Smooth muscle cell (in vitro differentiated cells): ENCODE measurements around the gene SCGB1C1. TPM values are rescaled to one million over a fixed set of nuclear protein-coding genes. Genes with fewer than 3 reads are reported as not detected.

Source experiments
- DNase-seq: peaks from one replicate; lab custom pipeline; 2025; ENCODE audit not compliant: unreplicated experiment; lab: John Stamatoyannopoulos, UW
- H2AFZ ChIP-seq: fragments of 200-600 bp; sonication (generic); 2 replicates; pipeline ENCODE4 v1.6.0; 2016; ENCODE audit warnings: antibody characterized with exemption, low read depth, mild to moderate bottlenecking
- H3F3A ChIP-seq: fragments of 200-600 bp; sonication (generic); 2 replicates; pipeline ENCODE4 v1.6.0; 2017; ENCODE audit warnings: antibody characterized with exemption, low read depth
- H3K27ac ChIP-seq: fragments of 200-600 bp; sonication (generic); 2 replicates; pipeline ENCODE4 v1.5.1; 2016; ENCODE audit warnings: low read depth, mild to moderate bottlenecking
- H3K27me3 ChIP-seq: fragments of 200-600 bp; sonication (generic); 2 replicates; pipeline ENCODE4 v1.6.1; 2016; ENCODE audit warnings: low read depth, mild to moderate bottlenecking
- H3K36me3 ChIP-seq: fragments of 200-600 bp; sonication (generic); 2 replicates; pipeline ENCODE4 v1.5.1; 2016; ENCODE audit warnings: low read depth
- H3K4me1 ChIP-seq: fragments of 200-600 bp; sonication (generic); 2 replicates; pipeline ENCODE4 v1.5.1; 2016; ENCODE audit warnings: low read depth
- H3K4me2 ChIP-seq: fragments of 200-600 bp; sonication (generic); 2 replicates; pipeline ENCODE4 v1.6.0; 2016; ENCODE audit warnings: mild to moderate bottlenecking
- H3K4me3 ChIP-seq: fragments of 200-600 bp; sonication (generic); 2 replicates; pipeline ENCODE4 v1.5.1; 2016; ENCODE audit warnings: mild to moderate bottlenecking
- H3K79me2 ChIP-seq: fragments of 200-600 bp; sonication (generic); 2 replicates; pipeline ENCODE4 v1.6.0; 2016; ENCODE audit warnings: low read depth, mild to moderate bottlenecking
- H3K9ac ChIP-seq: fragments of 200-600 bp; sonication (generic); 2 replicates; pipeline ENCODE4 v1.6.0; 2016; ENCODE audit warnings: low read depth
- H3K9me3 ChIP-seq: fragments of 200-600 bp; sonication (generic); replicated peaks from 2 replicates; pipeline ENCODE4 v1.5.1; 2016; ENCODE audit warnings: low read depth
- H4K20me1 ChIP-seq: fragments of 200-600 bp; sonication (generic); 2 replicates; pipeline ENCODE4 v1.6.0; 2016; ENCODE audit warnings: low read depth
- CTCF ChIP-seq: fragments of 200-600 bp; sonication (generic); IDR thresholded peaks from 2 replicates; pipeline ENCODE4 v1.5.1; 2017; ENCODE audit warnings: borderline replicate concordance, mild to moderate bottlenecking, antibody characterized with exemption; ENCODE audit not compliant: insufficient read depth, poor library complexity, severe bottlenecking
- WGBS: methylation state at CpG from one replicate; pipeline ENCODE4 v1.1.7; 2016; ENCODE audit warnings: low lambda C conversion rate; 5-methylcytosine and 5-hydroxymethylcytosine counted together
- polyA plus RNA-seq: library from polyadenylated mRNA; unstranded; fragments of >200 nt; fragmentation: Nextera tagmentation; extraction: Ambion mirVana; gene quantifications from 2 replicates; pipeline ENCODE4 v1.2.1, GENCODE V29; 2016
- total RNA-seq: library from RNA; depleted of rRNA; stranded (reverse); fragments of >200 nt; gene quantifications from 2 replicates; pipeline ENCODE4 v1.2.3, GENCODE V29; 2014

Gene SCGB1C1
- total and polyA plus RNA-seq, 2 experiments from 2014 or later, result not detected

DNA sequence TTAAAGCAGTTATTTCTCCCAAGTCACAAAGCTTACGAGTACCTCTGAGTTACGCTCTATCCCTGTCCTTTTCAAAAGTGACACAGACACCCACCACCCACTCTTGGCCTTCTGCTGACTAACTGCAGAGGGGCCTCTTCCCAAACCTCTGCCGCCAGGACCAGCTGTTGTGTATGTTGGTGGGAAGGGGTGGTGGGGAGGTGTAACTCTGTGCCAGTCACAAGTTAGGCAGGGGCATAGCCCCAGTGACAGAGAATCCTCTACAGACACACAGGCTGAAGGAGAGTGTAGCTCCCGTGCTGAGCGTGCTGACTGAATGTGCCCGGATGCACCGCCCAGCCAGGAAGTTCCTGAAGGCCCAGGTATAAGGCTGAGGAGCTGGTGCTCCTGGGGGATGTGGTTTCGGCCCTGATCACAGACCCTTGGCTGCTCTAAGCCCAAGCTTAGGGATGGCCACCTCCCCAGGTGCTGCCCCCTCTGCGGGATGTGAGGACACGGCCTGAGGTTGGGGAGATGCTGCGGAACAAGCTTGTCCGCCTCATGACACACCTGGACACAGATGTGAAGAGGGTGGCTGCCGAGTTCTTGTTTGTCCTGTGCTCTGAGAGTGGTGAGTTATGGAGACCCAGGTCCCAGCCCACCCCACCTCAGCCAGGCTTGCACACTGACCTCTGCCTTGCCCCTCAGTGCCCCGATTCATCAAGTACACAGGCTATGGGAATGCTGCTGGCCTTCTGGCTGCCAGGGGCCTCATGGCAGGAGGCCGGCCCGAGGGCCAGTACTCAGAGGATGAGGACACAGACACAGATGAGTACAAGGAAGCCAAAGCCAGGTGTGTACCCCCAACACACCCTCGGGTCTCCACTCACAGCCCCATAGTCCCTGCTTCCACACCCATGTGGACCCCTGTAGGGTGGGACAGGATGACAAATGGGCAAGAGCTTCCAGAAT, 19.5 kb downstream of the SCGB1C1 start:
- H3K79me2 ChIP-seq, result peaks cover 35% of the 10 kb centered on the region
- no peak overlapping the region for H2AFZ ChIP-seq
- no peaks in the 10 kb centered on the region for H3K9me3 ChIP-seq
- H3K27me3 ChIP-seq, result no peaks in the 10 kb centered on the region
- no peak overlapping the region for H3K4me3 ChIP-seq
- H3K4me1 ChIP-seq, result peaks cover 11% of the 10 kb centered on the region
- H3K9ac ChIP-seq, result no peak overlapping the region
- 90% methylated on average over 17 of the region's 17 CpGs for WGBS
- no peak for DNase-seq
- H3F3A ChIP-seq, result peaks cover 41% of the 10 kb centered on the region
- no peak for TF ChIP-seq CTCF
- H3K27ac ChIP-seq, result peak overlapping the region; percentile 4
- peaks cover 42% of the 10 kb centered on the region for H4K20me1 ChIP-seq
- H3K4me2 ChIP-seq, result no peak overlapping the region
- H3K36me3 ChIP-seq, result no peaks in the 10 kb centered on the region

GRCh38 chr11:213111-213510, 20.2 kb downstream of the SCGB1C1 start:
- peak overlapping the region; percentile 4 for H3K27ac ChIP-seq
- peaks cover 34% of the 10 kb centered on the region for H3K79me2 ChIP-seq
- no peak for DNase-seq
- no peaks in the 10 kb centered on the region for H3K9me3 ChIP-seq
- no peaks in the 10 kb centered on the region for H3K27me3 ChIP-seq
- H3K36me3 ChIP-seq, result no peaks in the 10 kb centered on the region
- no peak overlapping the region for H3K9ac ChIP-seq
- no peak overlapping the region for H3K4me2 ChIP-seq
- H4K20me1 ChIP-seq, result peaks cover 42% of the 10 kb centered on the region
- no peak overlapping the region for H3K4me3 ChIP-seq
- no peak overlapping the region for H2AFZ ChIP-seq
- peaks cover 11% of the 10 kb centered on the region for H3K4me1 ChIP-seq
- H3F3A ChIP-seq, result peaks cover 36% of the 10 kb centered on the region
- no peak for TF ChIP-seq CTCF
- 88% methylated on average over 4 of the region's 4 CpGs for WGBS

- no peaks in the 10 kb centered on the region for H3K27me3 ChIP-seq
- H3K36me3 ChIP-seq, result no peaks in the 10 kb centered on the region
- peaks cover 34% of the 10 kb centered on the region for H3F3A ChIP-seq
- peaks cover 26% of the 10 kb centered on the region for H3K79me2 ChIP-seq
- H3K4me3 ChIP-seq, result no peak overlapping the region
- H3K4me2 ChIP-seq, result no peak overlapping the region
- 96% methylated on average over 7 of the region's 7 CpGs for WGBS
- no peak for TF ChIP-seq CTCF
- H3K9ac ChIP-seq, result no peak overlapping the region
- H4K20me1 ChIP-seq, result peaks cover 41% of the 10 kb centered on the region
- H3K27ac ChIP-seq, result no peak overlapping the region
- H2AFZ ChIP-seq, result no peak overlapping the region
- no peak for DNase-seq
- H3K9me3 ChIP-seq, result no peaks in the 10 kb centered on the region
- H3K4me1 ChIP-seq, result peaks cover 11% of the 10 kb centered on the region
These were observed 21.2 kb downstream of the SCGB1C1 start for GRCh38 chr11:214083-214482.
